H9 (cell line): ENCODE data around the gene LAMB4. TPM values are rescaled to one million over a fixed set of nuclear protein-coding genes. Genes with fewer than 3 reads are reported as not detected.

Experiments
- DNase-seq: peaks from one replicate; pipeline ENCODE4 v3.0.0-alpha.2; 2017
- H2AFZ ChIP-seq: one replicate; pipeline ENCODE4 v1.6.1; 2013; ENCODE audit warnings: mild to moderate bottlenecking, low read length, control low read depth, moderate library complexity
- H2AK5ac ChIP-seq: 2 replicates; pipeline ENCODE4 v1.6.1; 2013; ENCODE audit warnings: low read length, control low read depth, mixed read lengths; ENCODE audit not compliant: insufficient read length
- H2BK120ac ChIP-seq: one replicate; pipeline ENCODE4 v1.6.1; 2013; ENCODE audit warnings: low read depth, mild to moderate bottlenecking, low read length, control low read depth, inconsistent platforms; ENCODE audit not compliant: poor library complexity, severe bottlenecking
- H2BK12ac ChIP-seq: 2 replicates; pipeline ENCODE4 v1.6.1; 2013; ENCODE audit warnings: low read length, control low read depth, mixed read lengths, low read depth; ENCODE audit not compliant: insufficient read length
- H2BK15ac ChIP-seq: 2 replicates; pipeline ENCODE4 v1.6.1; 2013; ENCODE audit warnings: low read depth, low read length, control low read depth
- H2BK20ac ChIP-seq: one replicate; pipeline ENCODE4 v1.6.1; 2013; ENCODE audit warnings: low read depth, mild to moderate bottlenecking, low read length, control low read depth, inconsistent platforms; ENCODE audit not compliant: poor library complexity, severe bottlenecking
- H2BK5ac ChIP-seq: 2 replicates; pipeline ENCODE4 v1.6.1; 2013; ENCODE audit warnings: low read length, control low read depth, mixed read lengths; ENCODE audit not compliant: insufficient read length
- H3K14ac ChIP-seq: 2 replicates; pipeline ENCODE4 v1.6.1; 2013; ENCODE audit warnings: low read length, control low read depth; ENCODE audit not compliant: insufficient read depth
- H3K18ac ChIP-seq: 2 replicates; pipeline ENCODE4 v1.6.1; 2013; ENCODE audit warnings: low read depth, mild to moderate bottlenecking, mixed read lengths, low read length, control low read depth; ENCODE audit not compliant: insufficient read length
- H3K23ac ChIP-seq: 2 replicates; pipeline ENCODE4 v1.6.1; 2013; ENCODE audit warnings: low read length, control low read depth, mixed read lengths, low read depth; ENCODE audit not compliant: insufficient read length
- H3K23me2 ChIP-seq: 2 replicates; pipeline ENCODE4 v1.6.1; 2013; ENCODE audit warnings: low read depth, mild to moderate bottlenecking, mixed read lengths, low read length, control low read depth; ENCODE audit not compliant: insufficient read length, poor library complexity, severe bottlenecking
- H3K27ac ChIP-seq: 2 replicates; pipeline ENCODE4 v1.5.1; 2013; ENCODE audit warnings: low read length, control low read depth, mixed read lengths, low read depth; ENCODE audit not compliant: insufficient read length
- H3K27me3 ChIP-seq: 2 replicates; pipeline ENCODE4 v1.6.1; 2013; ENCODE audit warnings: low read length, control low read depth, inconsistent platforms; ENCODE audit not compliant: insufficient read depth
- H3K4ac ChIP-seq: 2 replicates; pipeline ENCODE4 v1.6.1; 2013; ENCODE audit warnings: low read depth, mild to moderate bottlenecking, control low read depth, inconsistent platforms, low read length, moderate library complexity
- H3K4me1 ChIP-seq: 2 replicates; pipeline ENCODE4 v1.6.1; 2013; ENCODE audit warnings: low read length, control low read depth, inconsistent platforms; ENCODE audit not compliant: insufficient read depth
- H3K4me2 ChIP-seq: 2 replicates; pipeline ENCODE4 v1.6.1; 2013; ENCODE audit warnings: low read length, control low read depth, mixed read lengths; ENCODE audit not compliant: insufficient read length, insufficient read depth
- H3K56ac ChIP-seq: 2 replicates; pipeline ENCODE4 v1.6.1; 2013; ENCODE audit warnings: low read depth, mild to moderate bottlenecking, mixed read lengths, low read length, control low read depth; ENCODE audit not compliant: insufficient read length
- H3K79me1 ChIP-seq: 2 replicates; pipeline ENCODE4 v1.6.1; 2013; ENCODE audit warnings: low read depth, mild to moderate bottlenecking, moderate library complexity, low read length, control low read depth, inconsistent platforms; ENCODE audit not compliant: insufficient read depth, poor library complexity, severe bottlenecking
- H3K79me2 ChIP-seq: 2 replicates; pipeline ENCODE4 v1.6.1; 2013; ENCODE audit warnings: low read length, control low read depth, inconsistent platforms; ENCODE audit not compliant: insufficient read depth
- H3K9ac ChIP-seq: 2 replicates; pipeline ENCODE4 v1.6.1; 2013; ENCODE audit warnings: low read length, control low read depth, mixed read lengths; ENCODE audit not compliant: insufficient read length; ENCODE audit errors: extremely low read depth
- H3K9me3 ChIP-seq: one replicate; pipeline ENCODE4 v1.6.1; 2013; ENCODE audit warnings: low read depth, low read length, inconsistent platforms; ENCODE audit not compliant: control insufficient read depth
- H3T11ph ChIP-seq: one replicate; pipeline ENCODE4 v1.6.1; 2013; ENCODE audit warnings: mild to moderate bottlenecking, low read length, control low read depth, inconsistent platforms
- H4K20me1 ChIP-seq: one replicate; pipeline ENCODE4 v1.6.1; 2013; ENCODE audit not compliant: control insufficient read depth, insufficient read length, insufficient read depth
- H4K5ac ChIP-seq: 2 replicates; pipeline ENCODE4 v1.6.1; 2013; ENCODE audit warnings: low read depth, mild to moderate bottlenecking, mixed read lengths, low read length, control low read depth; ENCODE audit not compliant: insufficient read length
- H4K8ac ChIP-seq: replicated peaks from 2 replicates; pipeline ENCODE4 v1.6.1; 2013; ENCODE audit warnings: low read length, control low read depth, mixed read lengths, low read depth; ENCODE audit not compliant: insufficient read length
- H4K91ac ChIP-seq: 2 replicates; pipeline ENCODE4 v1.6.1; 2013; ENCODE audit warnings: low read depth, mild to moderate bottlenecking, moderate library complexity, mixed read lengths, low read length, control low read depth; ENCODE audit not compliant: insufficient read length
- H3K27ac Mint-ChIP-seq, 3 experiments: 2 replicates in 2 of 3; 3 replicates in 1 of 3; pipeline ENCODE4 v1.8.0; 2020 to 2021; ENCODE audit warnings: mixed read lengths in 3 of 3, mild to moderate bottlenecking in 1 of 3, moderate library complexity in 1 of 3
- H3K27me3 Mint-ChIP-seq: 2 replicates; pipeline ENCODE4 v1.8.0; 2021; ENCODE audit warnings: low read depth, mild to moderate bottlenecking, moderate library complexity, mixed read lengths
- H3K36me3 Mint-ChIP-seq, 3 experiments: 2 replicates in 2 of 3; 3 replicates in 1 of 3; pipeline ENCODE4 v1.8.0; 2020 to 2021; ENCODE audit warnings: low read depth in 3 of 3, mixed read lengths in 3 of 3; ENCODE audit not compliant: insufficient read depth in 1 of 3
- H3K4me1 Mint-ChIP-seq, 2 experiments: 2 replicates each; pipeline ENCODE4 v1.8.0; 2020; ENCODE audit warnings: mixed read lengths in 2 of 2
- H3K4me3 Mint-ChIP-seq, 2 experiments: 2 replicates in 1 of 2; 3 replicates in 1 of 2; pipeline ENCODE4 v1.8.0; 2020 to 2021; ENCODE audit warnings: mild to moderate bottlenecking in 2 of 2, mixed read lengths in 2 of 2, moderate library complexity in 1 of 2
- H3K9me3 Mint-ChIP-seq, 2 experiments: 2 replicates in 1 of 2; 3 replicates in 1 of 2; pipeline ENCODE4 v1.8.0; 2020; ENCODE audit warnings: mild to moderate bottlenecking in 2 of 2, mixed read lengths in 2 of 2, moderate library complexity in 1 of 2
- WGBS: extraction: QIAGEN DNeasy Blood & Tissue Kit; methylation state at CpG from one replicate; pipeline ENCODE4 v1.1.7; 2013; ENCODE audit warnings: missing lambda C conversion rate, low lambda C conversion rate, mixed read lengths; ENCODE audit not compliant: insufficient read length; ENCODE audit errors: extremely low coverage; 5-methylcytosine and 5-hydroxymethylcytosine counted together
- total RNA-seq: library from RNA; stranded (reverse); gene quantifications from 2 replicates; pipeline ENCODE4 v1.2.1, GENCODE V29; 2021
- TF ChIP-seq, protein P1 (sequence below): fragments of 200-600 bp; sonication (generic); conservative IDR thresholded peaks from 3 replicates; pipeline ENCODE4 v1.8.0; 2021; ENCODE audit warnings: antibody characterized with exemption, mild to moderate bottlenecking

LAMB4 gene
- total RNA-seq, 1 experiment from 2014 or later, result not detected

GRCh38 chr7:108087778-108088177 is 42.4 kb downstream of the LAMB4 start:
- whole genome bisulfite sequencing, result no CpG with 5 or more reads among the region's 1 CpG
- no peak overlapping the region for H3K56ac ChIP-seq
- no peak overlapping the region for H2BK120ac ChIP-seq
- no peak overlapping the region for H3K4ac ChIP-seq
- H3T11ph ChIP-seq, result no peak overlapping the region
- Mint-ChIP-seq H3K4me3 (no peak overlapping the region), H3K27me3 (no peaks in the 10 kb centered on the region), H3K9me3 (no peaks in the 10 kb centered on the region), H3K36me3 (no peaks in the 10 kb centered on the region), H3K27ac (no peak overlapping the region), H3K4me1 (no peaks in the 10 kb centered on the region)
- no peak overlapping the region for H3K27ac ChIP-seq
- H2BK20ac ChIP-seq, result no peak overlapping the region
- H3K9me3 ChIP-seq, result no peaks in the 10 kb centered on the region
- H3K23ac ChIP-seq, result no peak overlapping the region
- TF ChIP-seq, protein P1, sequence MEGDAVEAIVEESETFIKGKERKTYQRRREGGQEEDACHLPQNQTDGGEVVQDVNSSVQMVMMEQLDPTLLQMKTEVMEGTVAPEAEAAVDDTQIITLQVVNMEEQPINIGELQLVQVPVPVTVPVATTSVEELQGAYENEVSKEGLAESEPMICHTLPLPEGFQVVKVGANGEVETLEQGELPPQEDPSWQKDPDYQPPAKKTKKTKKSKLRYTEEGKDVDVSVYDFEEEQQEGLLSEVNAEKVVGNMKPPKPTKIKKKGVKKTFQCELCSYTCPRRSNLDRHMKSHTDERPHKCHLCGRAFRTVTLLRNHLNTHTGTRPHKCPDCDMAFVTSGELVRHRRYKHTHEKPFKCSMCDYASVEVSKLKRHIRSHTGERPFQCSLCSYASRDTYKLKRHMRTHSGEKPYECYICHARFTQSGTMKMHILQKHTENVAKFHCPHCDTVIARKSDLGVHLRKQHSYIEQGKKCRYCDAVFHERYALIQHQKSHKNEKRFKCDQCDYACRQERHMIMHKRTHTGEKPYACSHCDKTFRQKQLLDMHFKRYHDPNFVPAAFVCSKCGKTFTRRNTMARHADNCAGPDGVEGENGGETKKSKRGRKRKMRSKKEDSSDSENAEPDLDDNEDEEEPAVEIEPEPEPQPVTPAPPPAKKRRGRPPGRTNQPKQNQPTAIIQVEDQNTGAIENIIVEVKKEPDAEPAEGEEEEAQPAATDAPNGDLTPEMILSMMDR, result no peak
- H2AK5ac ChIP-seq, result no peak overlapping the region
- no peak overlapping the region for H2BK12ac ChIP-seq
- no peaks in the 10 kb centered on the region for H3K23me2 ChIP-seq
- no peaks in the 10 kb centered on the region for H3K79me1 ChIP-seq
- H3K27me3 ChIP-seq, result no peaks in the 10 kb centered on the region
- H3K4me1 ChIP-seq, result no peaks in the 10 kb centered on the region
- no peak overlapping the region for H3K14ac ChIP-seq
- no peak for DNase-seq
- H4K5ac ChIP-seq, result no peak overlapping the region
- H3K4me2 ChIP-seq, result no peak overlapping the region
- no peaks in the 10 kb centered on the region for H4K20me1 ChIP-seq
- H4K8ac ChIP-seq, result no peak overlapping the region
- no peak overlapping the region for H2BK15ac ChIP-seq
- no peak overlapping the region for H4K91ac ChIP-seq
- H3K79me2 ChIP-seq, result no peaks in the 10 kb centered on the region
- no peak overlapping the region for H2BK5ac ChIP-seq
- H3K18ac ChIP-seq, result no peak overlapping the region
- H3K9ac ChIP-seq, result no peak overlapping the region
- H2AFZ ChIP-seq, result no peak overlapping the region
